OCI-LY7 (cell line): ENCODE data around the gene CLDN20.

Source experiments
- CTCF ChIP-seq: fragments of 200-600 bp; sonication (generic); conservative IDR thresholded peaks from 2 replicates; pipeline ENCODE4 v1.5.1; 2014; ENCODE audit warnings: mild to moderate bottlenecking, antibody characterized with exemption, low read length, moderate library complexity, mixed read lengths
- EZH2phosphoT487 ChIP-seq: fragments of 200-600 bp; sonication (generic); IDR thresholded peaks from 2 replicates; pipeline ENCODE4 v1.6.1; 2018; ENCODE audit warnings: low read depth, borderline replicate concordance, mild to moderate bottlenecking, mixed run types, antibody characterized with exemption, low read length, moderate library complexity, mixed read lengths

- TF ChIP-seq CTCF (no peak), EZH2phosphoT487 (no peak)
Measured at GRCh38 chr6:155278319-155279049, 14.7 kb downstream of the CLDN20 start.
